ENCODE measurements around the gene RNF167.

The RNF167 gene

DNA sequence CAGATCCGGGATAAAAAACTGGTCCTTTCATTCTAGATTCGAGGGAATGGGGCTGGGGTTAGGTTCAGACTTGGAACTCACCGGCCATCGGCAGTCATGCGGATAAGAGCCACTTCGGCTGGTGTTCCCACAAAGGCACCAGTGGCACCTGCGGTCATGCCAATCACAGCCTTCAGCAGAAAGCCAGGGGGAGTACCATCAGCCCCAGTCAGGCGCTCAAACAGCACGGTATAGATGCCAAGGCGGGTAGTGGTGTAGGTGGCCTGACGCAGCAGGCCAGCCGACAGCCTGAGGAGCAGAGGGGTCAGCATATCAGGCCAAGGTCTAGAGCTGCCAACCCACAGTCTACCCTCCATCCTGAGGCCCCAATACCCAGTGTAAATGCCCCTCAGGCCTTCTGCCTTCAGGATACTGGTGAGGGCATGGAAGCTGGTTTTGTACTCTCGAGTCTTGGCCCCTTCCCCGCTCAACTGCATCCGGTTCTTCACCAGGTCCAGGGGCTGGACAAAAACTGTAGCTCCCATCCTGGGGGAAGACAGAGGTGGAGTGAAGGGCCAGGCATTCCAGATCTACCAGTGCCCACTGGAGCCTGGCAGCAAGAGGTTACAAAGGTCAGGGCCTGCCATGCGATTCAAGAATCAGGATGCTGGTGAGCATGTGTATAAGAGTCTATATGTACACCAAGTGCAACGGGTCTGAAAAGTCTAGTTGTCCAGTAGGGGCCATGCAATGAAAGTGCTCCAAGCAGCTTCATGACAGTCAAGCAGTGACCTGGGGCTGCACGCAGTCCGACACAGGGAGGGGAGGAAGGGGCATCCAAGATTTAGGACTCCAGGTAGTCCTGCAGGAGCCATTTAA is 1.2 kb upstream of the RNF167 start:
- no peak for DNase-seq (ENCODE audit: low read depth in 2 of 2)

DNA sequence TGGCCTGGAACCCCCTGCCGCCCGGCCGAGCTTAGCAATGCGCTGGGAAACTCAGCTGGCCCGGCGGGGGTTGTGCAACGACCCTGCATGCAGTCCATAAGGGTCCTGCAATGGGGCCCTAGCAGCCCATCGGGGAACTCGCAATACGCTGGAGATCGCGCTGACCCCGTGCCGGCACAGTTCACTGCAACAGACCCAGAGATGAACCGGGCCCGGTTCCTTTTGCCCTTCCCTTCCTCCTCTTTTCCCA is 597 bp upstream of the RNF167 start:
- no peak for DNase-seq (ENCODE audit: low read depth in 2 of 2)

DNA sequence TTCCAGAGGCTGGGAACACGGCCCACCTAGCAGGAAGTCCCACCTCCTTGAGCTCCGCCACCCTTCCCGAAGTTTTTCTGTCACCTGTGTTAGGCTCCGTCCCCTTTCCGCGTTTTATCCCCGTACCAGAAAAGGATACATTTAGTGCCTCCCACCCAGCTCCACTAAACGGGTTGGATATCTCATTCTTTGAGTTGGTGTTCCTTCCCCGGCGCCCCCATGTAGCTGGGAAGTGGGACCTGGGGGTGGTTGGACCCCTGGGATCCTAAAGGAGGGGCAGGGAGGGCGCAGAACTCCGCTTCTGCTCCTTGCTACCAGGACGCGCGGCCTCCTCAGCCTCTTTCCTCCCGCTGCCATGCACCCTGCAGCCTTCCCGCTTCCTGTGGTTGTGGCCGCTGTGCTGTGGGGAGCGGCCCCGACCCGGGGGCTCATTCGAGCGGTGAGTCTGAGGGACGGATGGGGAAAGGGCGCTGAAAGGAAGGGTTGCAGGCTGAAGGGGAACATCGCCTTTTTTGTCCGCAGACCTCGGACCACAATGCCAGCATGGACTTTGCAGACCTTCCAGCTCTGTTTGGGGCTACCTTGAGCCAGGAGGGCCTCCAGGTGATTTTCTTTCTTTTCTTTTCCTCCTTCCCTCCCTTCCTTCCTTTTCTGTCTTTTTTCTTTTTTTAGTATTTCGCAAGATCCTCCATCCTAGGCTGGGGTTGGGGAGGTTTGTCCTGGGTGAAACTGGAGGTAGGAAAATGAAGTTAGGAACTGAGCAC is 669 bp downstream of the RNF167 start:
- DNase-seq (ENCODE audit: low read depth in 2 of 2): peak; percentile 23 to 39

DNA sequence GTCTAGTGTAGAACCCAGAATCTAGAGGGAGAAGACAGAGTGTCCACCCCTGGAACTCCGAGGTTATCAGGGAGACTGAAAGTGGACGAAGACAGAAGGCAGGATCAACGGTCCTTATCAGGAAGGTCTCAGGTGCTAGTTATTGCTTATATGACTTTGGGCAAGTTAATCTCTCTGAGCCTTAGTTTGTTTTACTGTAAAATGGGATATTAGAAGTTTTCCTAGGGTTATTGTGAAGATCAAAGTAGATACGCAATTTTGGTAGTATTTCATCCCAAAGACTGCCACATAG is 1.2 kb downstream of the RNF167 start:
- DNase-seq (ENCODE audit: low read depth in 2 of 2): no peak

DNA sequence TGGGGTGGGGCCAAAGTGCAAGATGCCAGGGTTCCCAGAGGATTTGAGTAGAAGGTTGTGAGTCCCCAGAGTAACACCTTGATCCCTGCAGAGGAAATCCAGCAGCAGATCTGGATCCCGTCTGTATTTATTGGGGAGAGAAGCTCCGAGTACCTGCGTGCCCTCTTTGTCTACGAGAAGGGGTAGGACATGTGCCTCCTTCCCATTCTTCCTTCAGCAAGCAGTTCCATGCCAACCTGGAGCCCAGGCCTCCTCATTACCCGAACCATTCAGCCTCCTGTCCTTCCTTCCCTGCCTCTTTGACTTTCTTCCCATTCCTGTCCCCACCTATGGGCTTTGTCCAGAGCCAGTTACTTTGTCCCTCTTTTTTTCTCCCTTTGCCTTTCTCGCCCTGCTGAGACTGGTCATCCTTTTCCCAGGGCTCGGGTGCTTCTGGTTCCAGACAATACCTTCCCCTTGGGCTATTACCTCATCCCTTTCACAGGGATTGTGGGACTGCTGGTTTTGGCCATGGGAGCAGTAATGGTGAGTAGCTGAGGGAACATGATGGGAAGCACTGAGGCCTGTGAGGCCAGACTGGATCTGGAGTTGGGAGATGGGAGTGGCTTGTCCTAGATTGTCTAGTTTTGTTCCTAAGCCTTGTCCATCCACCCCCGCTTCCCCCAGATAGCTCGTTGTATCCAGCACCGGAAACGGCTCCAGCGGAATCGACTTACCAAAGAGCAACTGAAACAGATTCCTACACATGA is 2.9 kb downstream of the RNF167 start:
- DNase-seq (ENCODE audit: low read depth in 2 of 2): no peak

DNA sequence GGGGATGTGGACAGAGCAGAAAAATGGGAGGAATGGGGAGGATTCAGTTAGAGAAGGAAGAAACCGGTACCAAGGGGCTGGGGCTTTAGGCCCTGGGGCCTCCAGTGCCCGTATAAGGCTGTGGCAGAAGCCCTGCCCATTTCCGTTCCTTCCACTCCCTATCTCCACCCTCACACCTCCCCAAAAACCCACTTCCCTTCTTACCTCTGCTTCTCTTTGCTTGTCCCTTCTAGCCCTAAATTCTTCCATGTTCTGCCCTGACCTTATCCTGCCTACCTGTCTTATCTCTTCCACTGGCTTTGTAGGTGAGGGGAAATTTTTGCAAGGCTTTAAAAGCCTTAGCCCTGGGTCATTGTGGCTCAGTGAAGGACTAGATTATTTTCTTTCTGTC is 4.1 kb downstream of the RNF167 start:
- peak in 1 of 2 donors; percentile 35 for DNase-seq (ENCODE audit: low read depth in 2 of 2)

DNA sequence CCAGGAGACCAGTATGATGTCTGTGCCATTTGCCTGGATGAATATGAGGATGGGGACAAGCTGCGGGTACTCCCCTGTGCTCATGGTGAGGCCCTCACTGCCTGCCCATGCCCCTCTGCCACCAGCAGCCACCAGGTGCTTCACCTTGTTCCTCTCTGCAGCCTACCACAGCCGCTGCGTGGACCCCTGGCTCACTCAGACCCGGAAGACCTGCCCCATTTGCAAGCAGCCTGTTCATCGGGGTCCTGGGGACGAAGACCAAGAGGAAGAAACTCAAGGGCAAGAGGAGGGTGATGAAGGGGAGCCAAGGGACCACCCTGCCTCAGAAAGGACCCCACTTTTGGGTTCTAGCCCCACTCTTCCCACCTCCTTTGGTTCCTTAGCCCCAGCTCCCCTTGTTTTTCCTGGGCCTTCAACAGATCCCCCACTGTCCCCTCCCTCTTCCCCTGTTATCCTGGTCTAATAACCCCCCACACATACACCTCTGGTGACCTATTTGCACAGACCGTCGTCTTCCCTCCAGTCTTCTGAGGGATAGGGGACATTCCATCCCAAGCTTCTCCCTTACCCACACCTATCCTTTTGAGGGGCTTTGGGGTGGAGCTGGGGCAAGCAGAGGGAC is 4.6 kb downstream of the RNF167 start:
- DNase-seq (ENCODE audit: low read depth in 2 of 2): peak; percentile 21 to 28

DNA sequence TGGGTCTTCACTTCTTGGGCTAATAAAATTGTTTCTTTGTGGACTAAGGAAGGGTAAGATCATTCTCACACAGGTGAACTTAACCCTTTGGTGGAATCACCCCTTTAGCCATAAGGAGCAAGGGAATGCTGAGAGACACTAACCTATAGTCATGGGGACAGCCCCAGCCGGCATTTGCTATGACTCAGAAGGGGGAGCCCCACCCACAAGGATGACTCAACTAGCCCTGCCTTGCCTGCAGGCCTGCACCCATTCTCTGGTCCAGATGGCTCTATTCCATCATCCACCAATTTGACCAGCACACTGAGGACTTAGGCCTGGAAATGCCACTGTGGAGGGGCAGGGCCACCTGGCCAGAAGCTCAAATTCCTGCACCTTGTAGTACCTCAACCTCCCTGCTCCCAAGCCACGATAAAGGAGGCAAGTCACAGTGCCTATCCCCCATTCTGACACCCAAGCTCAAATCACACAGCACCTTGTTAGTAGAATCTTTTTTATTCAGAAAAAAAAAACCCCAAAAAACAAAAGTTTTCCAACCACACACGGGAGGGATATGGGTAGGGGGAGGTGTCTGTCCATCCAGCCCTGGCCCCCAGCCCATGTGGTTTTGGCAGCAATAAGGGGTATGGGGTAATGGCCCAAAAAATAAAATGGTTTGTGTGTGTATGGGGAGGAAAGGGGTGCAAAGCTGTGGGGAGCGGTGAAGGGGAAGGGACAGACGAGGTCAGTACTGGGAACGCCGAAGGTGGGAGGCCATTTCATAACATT is 5.3 kb downstream of the RNF167 start:
- peak; percentile 73 to 83 for DNase-seq (ENCODE audit: low read depth in 2 of 2)

DNA sequence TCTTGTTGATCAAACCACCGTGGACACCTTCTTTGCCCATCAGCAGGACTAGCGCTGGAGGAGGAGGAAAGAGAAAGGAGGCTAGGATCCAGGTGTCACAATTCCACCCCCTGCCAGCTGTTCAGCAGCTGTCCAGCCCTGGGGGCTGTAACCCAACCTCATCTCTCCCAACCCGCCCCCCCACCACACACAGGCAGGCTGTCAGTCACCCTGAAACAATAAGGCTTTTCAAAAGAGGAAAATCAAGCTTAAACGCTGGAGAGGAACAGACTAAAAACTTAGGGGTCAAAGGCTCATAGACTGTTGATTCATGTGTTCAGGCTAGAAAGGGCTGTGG is 5.8 kb downstream of the RNF167 start:
- no peak for DNase-seq (ENCODE audit: low read depth in 2 of 2)

DNA sequence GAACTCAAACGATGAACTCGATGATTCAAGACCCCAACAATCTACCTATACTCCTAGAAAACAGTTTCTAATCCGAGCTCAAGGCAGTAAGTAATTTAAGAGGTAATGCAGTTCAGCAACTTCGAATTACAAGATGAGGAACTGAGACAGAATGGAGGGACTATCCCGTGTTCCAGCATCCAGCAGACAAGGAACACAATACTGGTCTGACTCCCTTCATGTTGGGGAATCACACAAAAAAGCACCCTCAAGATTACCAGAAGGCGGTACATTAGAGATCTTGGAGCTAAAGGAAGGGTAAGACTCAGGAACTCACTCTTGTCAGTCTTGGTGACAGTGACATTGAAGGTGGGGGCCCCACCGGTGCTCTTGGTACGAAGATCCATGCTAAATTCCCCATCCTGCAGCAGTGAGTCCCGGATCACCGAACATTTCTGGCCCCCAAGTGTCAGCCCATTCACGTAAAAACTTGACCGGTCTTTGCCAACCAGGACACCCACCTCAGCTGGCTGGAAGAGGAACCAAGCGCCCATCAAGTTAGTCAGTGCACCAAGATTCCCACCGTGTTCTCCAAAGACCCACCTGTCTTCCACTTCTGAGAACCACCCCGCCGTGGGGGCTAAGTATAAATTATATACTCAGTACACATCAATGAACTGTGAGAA is 6.4 kb downstream of the RNF167 start:
- no peak for DNase-seq (ENCODE audit: low read depth in 2 of 2)

DNA sequence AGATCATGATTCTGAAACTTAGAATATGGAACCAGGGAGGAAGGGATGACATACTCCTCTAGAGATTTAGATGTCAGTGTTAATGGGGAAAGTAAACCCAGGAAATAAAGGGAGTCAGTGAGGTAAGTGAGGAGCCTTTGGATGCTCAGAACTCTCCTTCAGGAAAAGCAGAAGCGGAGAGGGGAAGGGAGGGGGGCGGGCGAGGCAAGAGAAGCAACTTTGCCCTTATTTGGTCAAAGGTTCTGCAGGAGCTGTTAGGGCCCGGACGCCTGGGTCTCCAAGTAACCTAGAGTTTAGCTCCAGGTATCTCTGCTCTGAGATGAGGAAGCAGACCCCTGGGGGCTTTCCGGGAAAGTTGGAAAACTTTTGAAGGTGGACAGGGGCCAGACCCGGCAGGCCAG is 6.9 kb downstream of the RNF167 start:
- no peak for DNase-seq (ENCODE audit: low read depth in 2 of 2)

DNA sequence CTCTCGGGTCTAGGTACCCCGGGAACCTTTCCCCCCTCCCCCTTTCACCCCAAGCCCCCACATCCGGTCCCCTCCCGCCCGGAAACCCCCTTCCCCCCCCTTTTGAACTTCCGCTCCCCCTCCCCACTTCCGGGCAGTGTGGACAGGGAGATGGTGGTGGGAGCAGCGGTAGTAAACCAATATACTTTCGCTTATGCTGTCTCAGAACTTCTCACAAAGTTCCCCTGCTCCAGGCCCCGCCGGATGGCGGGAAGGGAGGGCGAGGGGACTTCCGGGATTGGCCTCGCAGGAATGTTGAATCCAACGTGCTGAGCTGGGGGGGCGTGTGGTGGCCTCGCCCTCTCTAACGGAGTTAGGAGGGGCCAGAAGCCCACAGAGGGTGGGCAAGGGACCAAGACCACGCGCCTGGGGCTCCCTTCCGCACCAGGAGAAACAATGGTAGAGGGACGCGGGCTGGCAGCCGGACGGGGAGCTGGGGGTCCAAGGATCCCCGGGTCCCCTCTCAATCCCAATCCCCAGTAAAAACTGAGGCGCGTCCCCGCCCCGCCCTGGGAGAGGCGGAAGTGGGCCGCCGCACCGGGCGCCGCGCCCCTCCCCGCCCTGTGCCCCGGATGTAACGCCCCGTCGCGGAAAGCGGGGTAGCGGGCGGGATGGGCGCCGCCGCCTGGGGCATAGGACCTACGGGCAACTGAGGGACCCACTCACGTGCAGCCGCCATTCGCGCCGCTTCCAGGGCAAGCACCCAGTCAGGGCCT is 7.5 kb downstream of the RNF167 start:
- peak; percentile 53 to 67 for DNase-seq (ENCODE audit: low read depth in 2 of 2)

DNA sequence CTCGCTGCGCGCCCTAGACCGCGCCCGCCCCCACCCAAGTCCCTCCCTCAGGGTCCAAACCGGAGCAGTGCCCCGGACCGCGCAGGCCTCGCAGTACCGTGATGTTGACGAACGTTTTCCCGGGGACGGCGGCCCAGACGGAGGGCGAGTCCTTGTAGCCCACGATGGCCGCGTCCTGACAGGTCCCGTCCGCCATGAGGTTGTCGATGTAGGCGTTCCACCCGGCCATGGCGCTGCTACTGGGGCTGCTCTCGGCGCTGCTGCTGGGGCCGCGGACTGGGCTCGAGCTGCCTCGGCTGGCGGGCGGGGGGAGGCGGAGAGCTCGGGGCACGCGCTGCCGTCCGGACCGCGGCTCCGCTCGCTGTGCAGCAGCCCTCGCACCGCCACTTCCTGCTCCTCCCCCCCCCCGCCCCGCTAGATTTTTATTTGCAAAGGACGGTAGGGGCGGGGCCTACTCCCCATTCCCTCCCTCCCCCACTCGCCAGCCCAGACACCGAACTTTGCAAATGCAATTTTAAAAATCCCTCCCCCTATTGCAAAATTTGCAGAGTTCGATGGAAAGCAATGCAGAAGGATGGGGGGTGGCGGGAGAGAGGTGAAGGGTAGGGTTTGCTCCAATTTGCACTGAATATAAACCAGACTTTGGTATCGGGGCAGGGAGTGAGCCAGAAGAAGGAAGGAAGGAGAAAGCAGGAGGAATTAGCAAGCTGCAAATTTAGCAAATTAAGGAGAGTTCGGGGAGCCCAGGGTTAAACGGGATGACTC is 8.3 kb downstream of the RNF167 start, which contains the start of gene PFN1:
PFN1 (minus strand) TSS at position 365 of the 765 bp plus-strand sequence; CDS start at position 229, 136 bp downstream.
- DNase-seq (ENCODE audit: low read depth in 2 of 2): peak; percentile 81 to 88

DNA sequence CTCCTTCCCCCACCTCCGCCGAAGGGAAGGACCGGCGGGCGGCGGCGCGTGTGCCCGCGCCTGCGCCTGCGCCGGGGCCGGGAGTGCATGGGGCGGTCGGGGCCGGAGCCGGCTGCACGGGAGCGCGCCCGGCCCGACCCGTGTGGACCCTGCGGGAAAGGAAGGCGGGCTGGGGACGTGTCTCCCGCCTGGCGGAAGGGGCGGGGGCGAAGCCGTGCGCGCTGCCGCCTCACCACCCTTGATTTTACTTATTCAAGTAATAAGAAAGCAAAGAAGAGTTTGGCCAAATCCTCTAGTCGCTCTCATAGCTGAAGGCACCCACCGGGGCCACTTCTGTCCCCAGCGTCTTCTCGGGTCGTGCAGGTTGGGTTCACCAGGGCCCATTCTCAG is 8.9 kb downstream of the RNF167 start:
- DNase-seq (ENCODE audit: low read depth in 2 of 2): peak; percentile 70 to 72

DNA sequence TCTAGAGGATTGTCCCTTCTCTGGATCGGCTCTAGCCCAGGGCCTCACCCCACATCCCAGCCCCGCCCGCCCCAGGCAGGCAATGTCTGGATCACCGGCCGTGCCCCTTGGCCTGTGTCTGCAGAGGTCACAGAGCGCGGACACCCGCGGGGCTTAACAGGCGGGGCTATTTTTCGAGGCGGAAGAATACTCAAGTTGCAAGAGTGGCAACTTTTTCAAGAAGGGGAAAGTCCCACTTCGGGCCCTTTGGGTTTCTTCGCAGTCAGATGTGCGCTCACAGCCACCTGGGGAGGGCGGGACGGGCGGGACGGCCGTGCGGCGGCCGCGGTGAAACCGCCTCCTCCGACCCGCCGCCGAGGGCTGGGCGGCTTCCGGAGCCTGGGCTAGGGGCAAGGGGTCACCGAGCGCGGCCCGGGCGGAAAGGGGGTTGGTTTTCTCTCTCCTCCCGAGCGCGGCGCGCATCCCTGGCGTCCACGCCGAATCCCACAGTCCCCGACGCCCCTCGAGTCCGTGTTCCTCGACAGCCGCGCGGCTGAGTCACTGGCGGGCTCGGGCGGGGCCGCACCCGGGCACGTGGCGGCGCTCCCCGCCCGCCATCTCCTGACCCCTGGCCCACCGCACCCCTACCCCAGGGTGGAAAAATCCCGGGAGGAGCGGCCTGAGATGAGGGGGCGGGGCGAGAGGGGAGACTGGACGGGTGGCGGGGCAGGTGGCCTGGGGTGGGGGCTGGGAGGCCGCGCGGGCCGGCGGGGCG is 9.4 kb downstream of the RNF167 start:
- DNase-seq (ENCODE audit: low read depth in 2 of 2): peak; percentile 66 to 79

DNA sequence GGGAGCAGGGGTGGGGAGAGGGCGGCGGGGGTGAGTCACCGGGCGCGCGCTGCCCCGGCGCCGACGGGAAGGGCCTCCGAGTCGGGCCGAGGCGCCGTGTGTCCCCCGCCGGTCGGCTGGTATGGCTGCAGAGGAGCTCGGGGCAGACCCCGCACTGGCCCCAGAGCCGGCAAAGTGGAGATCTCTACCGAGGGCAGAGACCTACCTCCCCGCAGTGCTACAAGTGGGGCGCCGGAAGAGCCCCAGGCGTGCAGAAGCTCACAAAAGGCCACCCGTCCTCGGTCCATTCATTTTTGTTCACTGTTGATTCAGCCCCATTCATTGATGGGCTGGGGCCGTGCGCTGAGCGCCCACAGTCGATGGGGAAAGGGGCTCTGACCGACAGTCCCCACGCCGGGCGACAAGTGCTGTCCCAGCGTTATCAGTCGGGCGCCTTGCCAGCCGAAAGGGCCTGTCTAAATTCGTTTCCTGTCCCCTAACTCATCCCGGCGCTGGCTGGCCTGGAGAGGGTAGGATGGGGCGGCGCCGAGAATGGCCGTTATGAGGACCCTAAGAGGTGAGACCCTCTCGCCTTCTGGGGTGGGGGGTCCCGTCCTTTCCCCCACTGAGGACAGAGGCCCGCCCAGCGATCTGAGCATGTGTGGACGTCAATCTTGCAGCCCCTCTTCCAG is 10.1 kb downstream of the RNF167 start:
- peak in 1 of 2 donors; percentile 27 for DNase-seq (ENCODE audit: low read depth in 2 of 2)

DNA sequence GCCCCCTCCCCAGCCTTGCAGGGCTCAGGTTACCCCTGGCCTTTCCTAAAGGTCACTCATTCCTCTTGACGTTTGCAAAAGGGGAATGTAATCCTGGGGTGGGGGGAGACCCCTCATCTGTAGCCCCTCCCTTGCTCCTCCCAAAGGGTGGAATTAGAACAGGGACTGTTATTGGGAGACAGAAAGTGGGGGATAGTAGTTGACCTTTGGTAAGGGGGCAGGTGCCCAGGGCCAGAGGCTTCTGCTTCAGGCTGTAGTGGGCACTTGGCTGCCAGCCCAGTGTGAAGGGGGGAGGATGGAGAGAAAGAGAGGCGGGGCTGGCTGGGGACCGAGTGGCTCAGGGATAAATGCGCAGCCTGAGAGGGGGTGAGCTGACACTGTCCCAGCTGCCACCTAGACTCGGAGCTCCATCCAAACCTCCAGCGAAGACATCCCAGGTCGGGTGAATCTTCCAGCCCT is 10.7 kb downstream of the RNF167 start, which contains the start of gene ENO3:
ENO3 (plus strand) TSS at position 374 of the 459 bp plus-strand sequence. CDS start 711 bp downstream, outside the sequence.
- DNase-seq (ENCODE audit: low read depth in 2 of 2): no peak

DNA sequence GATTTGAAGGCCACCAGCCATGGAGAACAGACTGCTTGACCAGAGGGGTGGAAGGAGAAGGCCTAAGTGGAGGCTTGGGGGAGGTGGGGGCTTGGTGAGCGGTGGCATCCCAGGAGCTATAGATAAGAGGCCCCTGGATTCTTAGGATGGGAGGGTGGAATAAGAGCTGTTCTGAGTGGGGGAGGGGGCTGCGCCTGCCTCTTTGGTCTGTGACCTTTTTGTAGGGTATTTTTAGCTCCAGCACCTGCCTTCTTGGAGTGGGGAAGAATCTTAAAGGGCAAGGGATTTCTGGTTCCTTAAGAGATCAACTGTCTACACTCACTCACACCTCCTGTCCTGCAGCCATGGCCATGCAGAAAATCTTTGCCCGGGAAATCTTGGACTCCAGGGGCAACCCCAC is 11.4 kb downstream of the RNF167 start:
- DNase-seq (ENCODE audit: low read depth in 2 of 2): no peak

Measured in stimulated activated CD8-positive, alpha-beta memory T cell treated with anti-CD3 and anti-CD28 coated beads, Interleukin-2, amount 100 ng/mL, for 48 hours (primary cell).